Gastroesophageal sphincter (tissue), 4 donors: Measurements from ENCODE around the gene QSOX1. TPM values are rescaled to one million over a fixed set of nuclear protein-coding genes. Genes with fewer than 3 reads are reported as not detected.
"Not testable (repeated sequence)": the region's sequence is repeated elsewhere in the genome, so short reads cannot be mapped to it uniquely, and the experiment has no call there.

Experiments used
- ATAC-seq: fragments of 150-250 bp; one replicate; pipeline ENCODE4 v1.9.1; 2016; ENCODE audit warnings: mild to moderate bottlenecking, moderate library complexity
- H3K27ac ChIP-seq, 4 donors: fragments of 200-600 bp; sonication (generic) in 3 of 4; 1 replicate in 3 of 4; 2 replicates in 1 of 4; pipeline ENCODE4 v1.5.1; 2016 to 2019
- H3K27me3 ChIP-seq: fragments of 200-600 bp; sonication (generic); one replicate; pipeline ENCODE4 v1.5.1; 2019
- H3K36me3 ChIP-seq, 2 donors: fragments of 200-600 bp; sonication (generic); one replicate each; pipeline ENCODE4 v1.5.1; 2019; ENCODE audit warnings: control low read depth in 1 of 2
- H3K4me1 ChIP-seq, 3 donors: fragments of 200-600 bp; sonication (generic); 1 replicate in 2 of 3; 2 replicates in 1 of 3; pipeline ENCODE4 v1.5.1; 2016 to 2019; ENCODE audit warnings: control low read depth in 2 of 3
- H3K4me3 ChIP-seq, 2 donors: fragments of 200-600 bp; sonication (generic); one replicate each; pipeline ENCODE4 v1.5.1; 2019; ENCODE audit warnings: mild to moderate bottlenecking in 1 of 2, moderate library complexity in 1 of 2
- H3K9me3 ChIP-seq, 3 donors: fragments of 200-600 bp; sonication (generic); one replicate each; pipeline ENCODE4 v1.5.1; 2017 to 2019; ENCODE audit warnings: control low read depth in 2 of 3
- CTCF ChIP-seq, 4 experiments: fragments of 200-600 bp in 2 of 4; fragments of 450-650 bp in 2 of 4; sonication (generic) in 1 of 4; IDR thresholded peaks; one replicate each; pipeline ENCODE4 v1.5.1; 2017 to 2019; ENCODE audit warnings: antibody characterized with exemption in 4 of 4, mild to moderate bottlenecking in 2 of 4, moderate library complexity in 2 of 4
- EP300 ChIP-seq: sonication (generic); formaldehyde crosslinking; IDR thresholded peaks from one replicate; pipeline ENCODE4 v1.6.1; 2017; ENCODE audit warnings: antibody characterized with exemption, mild to moderate bottlenecking
- POLR2A ChIP-seq, 2 donors: fragments of 450-650 bp; IDR thresholded peaks; one replicate each; pipeline ENCODE4 v1.6.1; 2017; ENCODE audit warnings: antibody characterized with exemption in 2 of 2, mild to moderate bottlenecking in 2 of 2, moderate library complexity in 1 of 2
- POLR2AphosphoS5 ChIP-seq: sonication (generic); formaldehyde crosslinking; IDR thresholded peaks from one replicate; pipeline ENCODE4 v1.6.1; 2017; ENCODE audit warnings: antibody characterized with exemption
- WGBS, 2 donors: methylation state at CpG; one replicate each; pipeline ENCODE4 v1.1.5; 2018; ENCODE audit warnings: low coverage in 1 of 2; 5-methylcytosine and 5-hydroxymethylcytosine counted together
- total RNA-seq, 4 donors: library from RNA; depleted of rRNA; stranded (reverse); fragments of >200 nt; gene quantifications; one replicate each; pipeline ENCODE4 v1.1.0, GENCODE V29; 2016

QSOX1 gene
- total RNA-seq, 4 donors from 2014 or later: 71.5 to 132 (median 106) TPM

DNA sequence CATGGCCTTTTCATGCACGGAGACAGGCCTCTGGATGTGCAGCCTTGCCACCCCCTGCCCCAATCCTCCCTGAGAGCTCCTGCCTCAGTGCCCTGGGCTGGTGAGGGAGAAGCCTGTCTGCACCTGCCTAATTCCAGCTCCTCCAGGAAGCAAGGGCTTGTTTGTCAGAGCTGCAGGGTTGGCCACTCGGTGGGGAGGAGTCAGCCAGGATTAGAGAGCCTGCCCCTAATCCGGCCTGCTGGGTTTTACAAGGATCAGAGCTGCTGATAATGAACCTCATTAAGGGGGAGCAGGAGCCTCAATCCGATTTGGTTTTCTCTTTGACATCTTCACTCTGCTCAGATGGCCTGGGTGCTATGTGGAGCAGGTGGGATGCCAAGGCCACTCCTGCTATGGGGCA is 43.5 kb downstream of the QSOX1 start:
- no CpG with 5 or more reads among the region's 4 CpGs for WGBS, 2 donors
- Histone ChIP-seq H3K4me1 (no peaks in the 10 kb centered on the region), H3K36me3 (peaks cover 0 to 64% of the 10 kb centered on the region in 2 donors), H3K27me3 (no peaks in the 10 kb centered on the region), H3K4me3 (no peak overlapping the region), H3K9me3 (no peaks in the 10 kb centered on the region), H3K27ac (no peak overlapping the region)
- no peak for ATAC-seq
- TF ChIP-seq CTCF (IDR thresholded peaks at IDR 0.05) (no peak), POLR2AphosphoS5 (no peak), EP300 (no peak), POLR2A (IDR thresholded peaks at IDR 0.05) (no peak)

- no peak overlapping the region for H3K4me3 ChIP-seq
- no peaks in the 10 kb centered on the region for H3K9me3 ChIP-seq
- H3K36me3 ChIP-seq: peaks cover 0 to 60% of the 10 kb centered on the region in 2 donors
- TF ChIP-seq EP300 (no peak), CTCF (IDR thresholded peaks at IDR 0.05) (no peak), POLR2AphosphoS5 (no peak), POLR2A (IDR thresholded peaks at IDR 0.05) (no peak)
- H3K27ac ChIP-seq: no peak overlapping the region
- H3K27me3 ChIP-seq: no peaks in the 10 kb centered on the region
- no peak for ATAC-seq
- H3K4me1 ChIP-seq: no peaks in the 10 kb centered on the region
- WGBS, 2 donors: 100% methylated on average over 1 of the region's 5 CpGs; no CpG with 5 or more reads in 1 of the 2 donors
Observed at GRCh38 chr1:180198611-180199010, 43.9 kb downstream of the QSOX1 start.

- Histone ChIP-seq H3K36me3 (peaks cover 0 to 56% of the 10 kb centered on the region in 2 donors), H3K9me3 (no peaks in the 10 kb centered on the region), H3K27me3 (no peaks in the 10 kb centered on the region), H3K4me3 (no peak overlapping the region), H3K27ac (no peak overlapping the region), H3K4me1 (no peaks in the 10 kb centered on the region)
- no CpG with 5 or more reads among the region's 12 CpGs for WGBS, 2 donors
- no peak for ATAC-seq
- TF ChIP-seq POLR2AphosphoS5: no peak
- no peak for TF ChIP-seq POLR2A (IDR thresholded peaks at IDR 0.05)
- TF ChIP-seq CTCF (IDR thresholded peaks at IDR 0.05): no peak
- no peak for TF ChIP-seq EP300
Observed at GRCh38 chr1:180199018-180199417, 44.3 kb downstream of the QSOX1 start.

DNA sequence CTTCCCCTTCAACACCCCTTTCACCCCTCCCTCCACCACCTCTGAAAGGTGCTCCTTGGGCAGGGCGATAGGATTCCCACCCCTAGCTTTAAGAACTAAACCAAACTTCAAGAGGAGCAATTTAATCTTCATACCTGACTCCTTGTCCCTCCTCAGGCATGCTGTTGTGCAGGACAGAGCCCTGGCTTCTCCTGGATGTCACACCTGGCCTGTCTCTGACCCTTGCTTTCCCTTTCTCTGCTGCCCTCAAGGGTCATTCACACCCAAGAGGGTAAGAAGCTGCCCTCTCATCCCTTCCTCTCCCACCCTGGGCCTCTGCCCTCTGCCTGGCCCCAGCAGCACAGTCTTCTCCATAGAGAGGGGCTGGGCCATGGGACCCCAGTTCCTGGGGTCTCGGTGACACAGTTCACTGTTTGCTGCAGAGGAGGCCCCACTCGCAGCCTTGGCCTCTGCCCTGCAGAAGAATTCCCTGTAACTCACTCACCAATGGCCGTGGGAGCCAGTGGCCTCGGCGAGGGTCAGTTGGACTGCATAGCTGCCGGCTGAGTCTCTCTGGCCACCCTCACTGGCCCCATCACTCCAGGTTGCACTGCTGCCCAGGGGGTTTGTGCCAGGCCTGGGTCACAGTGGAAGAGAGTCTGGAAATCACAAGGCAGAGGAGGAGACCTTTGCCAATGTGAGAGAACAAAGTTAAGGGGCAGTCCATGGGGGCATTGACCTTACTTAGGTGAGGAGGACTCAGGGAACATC is 47.0 kb downstream of the QSOX1 start:
- TF ChIP-seq POLR2A (IDR thresholded peaks at IDR 0.05) (no peak), EP300 (no peak), CTCF (IDR thresholded peaks at IDR 0.05) (no peak), POLR2AphosphoS5 (no peak)
- 87% methylated on average over 3 of the region's 7 CpGs; no CpG with 5 or more reads in 1 of the 2 donors for WGBS, 2 donors
- Histone ChIP-seq H3K27ac (no peak overlapping the region), H3K36me3 (peaks cover 0 to 30% of the 10 kb centered on the region in 2 donors), H3K27me3 (no peaks in the 10 kb centered on the region), H3K9me3 (no peaks in the 10 kb centered on the region), H3K4me3 (no peak overlapping the region), H3K4me1 (no peaks in the 10 kb centered on the region)
- no peak for ATAC-seq

GRCh38 chr1:180202588-180202987 is 47.9 kb downstream of the QSOX1 start:
- 68 to 71% methylated on average over 5 of the region's 5 CpGs for WGBS, 2 donors
- H3K27me3 ChIP-seq, H3K4me3 ChIP-seq, H3K4me1 ChIP-seq, ATAC-seq, H3K27ac ChIP-seq, H3K9me3 ChIP-seq: not testable (repeated sequence)
- peaks cover 0 to 20% of the 10 kb centered on the region in 2 donors for H3K36me3 ChIP-seq
